Naive thymus-derived CD8-positive, alpha-beta T cell (primary cell): ENCODE data around the gene MYOF. TPM values are rescaled to one million over a fixed set of nuclear protein-coding genes. Genes with fewer than 3 reads are reported as not detected.

Experiments
- ATAC-seq, 2 donors: fragments of 150-1000 bp; cut with Tn5 transposase in 1 of 2; sonication (Bioruptor Pico), chemical (Tn5 transposase) in 1 of 2; 1 replicate in 1 of 2; 2 replicates in 1 of 2; pipeline ENCODE4 v1.10.0; 2021; ENCODE audit warnings: mild to moderate bottlenecking in 2 of 2, moderate library complexity in 2 of 2
- POLR2A ChIA-PET: fragments of 350-600 bp; sonication (Branson Sonifier 250); formaldehyde crosslinking; loops from one replicate; lab custom pipeline; 2021; ENCODE audit warnings: antibody characterized with exemption; lab: Charles Lee
- DNase-seq, 10 donors: peaks; one replicate each; pipeline versions ENCODE4 v3.0.0 to v3.0.0-alpha.2; 2020 to 2022
- H3K27ac Mint-ChIP-seq, 10 donors: one replicate each; pipeline ENCODE4 v1.8.0; 2020 to 2022; ENCODE audit warnings: mild to moderate bottlenecking in 10 of 10, mixed read lengths in 10 of 10, moderate library complexity in 4 of 10, inconsistent platforms in 1 of 10
- H3K27me3 Mint-ChIP-seq, 5 donors: one replicate each; pipeline ENCODE4 v1.8.0; 2021 to 2022; ENCODE audit warnings: mixed read lengths in 5 of 5
- H3K36me3 Mint-ChIP-seq, 3 donors: one replicate each; pipeline ENCODE4 v1.8.0; 2020 to 2022; ENCODE audit warnings: mixed read lengths in 3 of 3, mild to moderate bottlenecking in 2 of 3, inconsistent platforms in 1 of 3
- H3K4me1 Mint-ChIP-seq, 4 donors: one replicate each; pipeline ENCODE4 v1.8.0; 2021 to 2022; ENCODE audit warnings: mixed read lengths in 4 of 4
- H3K4me3 Mint-ChIP-seq, 10 donors: one replicate each; pipeline ENCODE4 v1.8.0; 2020 to 2022; ENCODE audit warnings: mild to moderate bottlenecking in 10 of 10, mixed read lengths in 10 of 10, moderate library complexity in 6 of 10, inconsistent platforms in 1 of 10
- H3K9me3 Mint-ChIP-seq, 9 donors: one replicate each; pipeline ENCODE4 v1.8.0; 2020 to 2022; ENCODE audit warnings: mixed read lengths in 9 of 9, mild to moderate bottlenecking in 3 of 9, inconsistent platforms in 1 of 9, moderate library complexity in 1 of 9
- polyA plus RNA-seq, 3 donors: library from polyadenylated mRNA; unstranded; fragments of 300-500 nt; fragmentation: Illumina TruSeq; gene quantifications; one replicate each; pipeline ENCODE4 v1.2.3, GENCODE V29; 2021
- total RNA-seq, 8 experiments: library from RNA in 2 of 8; stranded (reverse) in 2 of 8; gene quantifications; one replicate each; pipeline ENCODE4 v1.2.3 and lab custom pipeline; 2021 to 2026

MYOF gene, protein sequence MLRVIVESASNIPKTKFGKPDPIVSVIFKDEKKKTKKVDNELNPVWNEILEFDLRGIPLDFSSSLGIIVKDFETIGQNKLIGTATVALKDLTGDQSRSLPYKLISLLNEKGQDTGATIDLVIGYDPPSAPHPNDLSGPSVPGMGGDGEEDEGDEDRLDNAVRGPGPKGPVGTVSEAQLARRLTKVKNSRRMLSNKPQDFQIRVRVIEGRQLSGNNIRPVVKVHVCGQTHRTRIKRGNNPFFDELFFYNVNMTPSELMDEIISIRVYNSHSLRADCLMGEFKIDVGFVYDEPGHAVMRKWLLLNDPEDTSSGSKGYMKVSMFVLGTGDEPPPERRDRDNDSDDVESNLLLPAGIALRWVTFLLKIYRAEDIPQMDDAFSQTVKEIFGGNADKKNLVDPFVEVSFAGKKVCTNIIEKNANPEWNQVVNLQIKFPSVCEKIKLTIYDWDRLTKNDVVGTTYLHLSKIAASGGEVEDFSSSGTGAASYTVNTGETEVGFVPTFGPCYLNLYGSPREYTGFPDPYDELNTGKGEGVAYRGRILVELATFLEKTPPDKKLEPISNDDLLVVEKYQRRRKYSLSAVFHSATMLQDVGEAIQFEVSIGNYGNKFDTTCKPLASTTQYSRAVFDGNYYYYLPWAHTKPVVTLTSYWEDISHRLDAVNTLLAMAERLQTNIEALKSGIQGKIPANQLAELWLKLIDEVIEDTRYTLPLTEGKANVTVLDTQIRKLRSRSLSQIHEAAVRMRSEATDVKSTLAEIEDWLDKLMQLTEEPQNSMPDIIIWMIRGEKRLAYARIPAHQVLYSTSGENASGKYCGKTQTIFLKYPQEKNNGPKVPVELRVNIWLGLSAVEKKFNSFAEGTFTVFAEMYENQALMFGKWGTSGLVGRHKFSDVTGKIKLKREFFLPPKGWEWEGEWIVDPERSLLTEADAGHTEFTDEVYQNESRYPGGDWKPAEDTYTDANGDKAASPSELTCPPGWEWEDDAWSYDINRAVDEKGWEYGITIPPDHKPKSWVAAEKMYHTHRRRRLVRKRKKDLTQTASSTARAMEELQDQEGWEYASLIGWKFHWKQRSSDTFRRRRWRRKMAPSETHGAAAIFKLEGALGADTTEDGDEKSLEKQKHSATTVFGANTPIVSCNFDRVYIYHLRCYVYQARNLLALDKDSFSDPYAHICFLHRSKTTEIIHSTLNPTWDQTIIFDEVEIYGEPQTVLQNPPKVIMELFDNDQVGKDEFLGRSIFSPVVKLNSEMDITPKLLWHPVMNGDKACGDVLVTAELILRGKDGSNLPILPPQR (N-terminal part only)
- total RNA-seq (under 1 TPM in 1 of 2 experiments, not detected in 1; 0.11 TPM), polyA plus RNA-seq (not detected), total RNA-seq (lab: John Stamatoyannopoulos, UW) (0 to 11.1 (median 0.08) reads per million in 6 experiments)

DNA sequence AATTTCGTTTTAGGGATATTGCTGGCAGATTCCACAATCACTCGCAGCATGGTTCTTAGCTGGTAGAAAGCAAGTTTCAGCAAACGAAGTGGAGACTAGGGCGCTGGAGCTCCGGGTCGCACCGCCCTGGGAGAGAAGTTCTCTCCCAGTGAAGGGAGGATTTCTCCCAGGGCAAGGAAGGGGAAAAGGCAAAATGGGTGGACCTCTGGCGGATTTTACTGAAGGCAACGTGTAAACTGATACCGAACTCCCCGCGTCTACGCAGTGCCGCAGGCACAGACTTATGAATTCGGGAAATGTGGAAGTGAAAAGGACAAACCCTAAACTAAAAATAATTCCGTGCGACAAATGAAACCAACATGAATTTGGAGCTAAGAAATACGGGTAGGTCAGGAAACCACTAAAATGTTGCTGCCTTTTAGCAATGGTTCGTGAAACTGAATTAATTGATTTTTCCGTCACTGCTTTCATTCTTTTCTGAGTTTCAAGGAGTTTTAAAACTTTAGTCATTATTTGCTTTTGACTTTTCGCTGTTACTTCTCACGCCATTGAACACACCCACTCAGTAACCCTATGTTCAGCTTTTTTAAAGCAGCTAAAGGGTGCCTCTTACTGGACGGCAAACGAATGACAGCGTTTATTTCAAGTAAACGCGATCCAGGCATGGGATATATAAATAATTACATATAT is at the start of gene MYOF:
TSS of gene MYOF (minus strand) at position 190 of the 690 bp plus-strand sequence. CDS start at position 50, 140 bp downstream.
- POLR2A ChIA-PET = interaction anchor here (0.6 to 1.6 kb wide), 4 partner anchors 69 to 106 kb away, joined by 3 to 4 read pairs (median 3); no protein-coding TSS in a partner anchor
- Mint-ChIP-seq H3K4me1 (peaks cover 3 to 11% (median 7%) of the 10 kb centered on the region in 4 donors), H3K9me3 (no peaks in the 10 kb centered on the region), H3K27ac (peak within 1 kb of the TSS in 4 of 10 donors; percentile 0 to 81 (median 29)), H3K4me3 (peak within 1 kb of the TSS; percentile 75 to 96 (median 88)), H3K27me3 (peaks cover 21 to 41% (median 27%) of the 10 kb centered on the region in 5 donors), H3K36me3 (no peaks in the 10 kb centered on the region)
- ATAC-seq (peak; percentile 93 to 95), DNase-seq (peak in 9 of 10 donors; percentile 24 to 74 (median 55))

DNA sequence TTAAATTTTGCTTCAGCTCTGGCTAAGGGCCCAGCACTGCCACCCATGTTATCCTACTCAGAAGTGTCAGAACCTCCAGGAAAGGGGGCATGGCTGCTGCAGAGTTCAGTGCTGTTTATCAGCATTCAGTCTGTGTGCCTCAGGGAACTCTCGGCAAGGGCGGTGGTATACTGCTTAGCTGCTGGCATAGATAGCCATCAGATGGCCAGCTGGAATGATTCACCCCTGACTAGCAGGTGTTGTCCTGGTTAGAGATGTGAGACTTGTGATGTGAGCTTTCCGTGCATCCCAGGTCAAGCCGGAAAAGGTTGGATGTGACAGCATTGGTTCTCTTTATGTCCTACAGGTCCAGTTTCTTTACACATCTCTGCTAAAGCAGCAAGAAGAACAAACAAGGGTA is 36.4 kb upstream of the MYOF start:
- Mint-ChIP-seq H3K27me3 (peaks cover 0 to 11% (median 4%) of the 10 kb centered on the region in 5 donors), H3K9me3 (peaks cover 0 to 5% (median 0%) of the 10 kb centered on the region in 9 donors), H3K4me1 (peaks cover 0 to 9% (median 0%) of the 10 kb centered on the region in 4 donors), H3K4me3 (no peak overlapping the region), H3K36me3 (peaks cover 0 to 4% (median 0%) of the 10 kb centered on the region in 3 donors), H3K27ac (no peak overlapping the region)
- no peak for ATAC-seq
- DNase-seq = no peak
- POLR2A ChIA-PET = no interaction called here

DNA sequence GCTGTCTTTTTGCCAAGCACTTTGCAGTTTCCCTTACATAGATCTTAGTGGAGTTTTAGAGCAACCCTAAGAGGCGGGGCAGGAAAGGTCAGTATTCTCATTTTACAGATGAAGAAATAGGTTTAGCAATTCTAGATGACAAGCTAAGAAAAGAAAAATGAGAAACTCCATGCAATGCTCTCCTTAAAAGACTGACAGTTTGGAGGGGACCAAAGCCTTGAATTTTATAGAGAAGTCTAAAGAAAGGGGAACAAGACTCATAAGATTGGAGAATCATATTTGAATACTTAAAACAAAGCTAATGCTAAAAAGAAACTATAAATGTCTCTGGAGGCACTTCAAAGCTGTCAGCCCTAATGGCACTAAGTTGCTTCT is 33.9 kb upstream of the MYOF start:
- H3K4me3 Mint-ChIP-seq = no peak overlapping the region
- POLR2A ChIA-PET = no interaction called here
- no peak overlapping the region for H3K27ac Mint-ChIP-seq

DNA sequence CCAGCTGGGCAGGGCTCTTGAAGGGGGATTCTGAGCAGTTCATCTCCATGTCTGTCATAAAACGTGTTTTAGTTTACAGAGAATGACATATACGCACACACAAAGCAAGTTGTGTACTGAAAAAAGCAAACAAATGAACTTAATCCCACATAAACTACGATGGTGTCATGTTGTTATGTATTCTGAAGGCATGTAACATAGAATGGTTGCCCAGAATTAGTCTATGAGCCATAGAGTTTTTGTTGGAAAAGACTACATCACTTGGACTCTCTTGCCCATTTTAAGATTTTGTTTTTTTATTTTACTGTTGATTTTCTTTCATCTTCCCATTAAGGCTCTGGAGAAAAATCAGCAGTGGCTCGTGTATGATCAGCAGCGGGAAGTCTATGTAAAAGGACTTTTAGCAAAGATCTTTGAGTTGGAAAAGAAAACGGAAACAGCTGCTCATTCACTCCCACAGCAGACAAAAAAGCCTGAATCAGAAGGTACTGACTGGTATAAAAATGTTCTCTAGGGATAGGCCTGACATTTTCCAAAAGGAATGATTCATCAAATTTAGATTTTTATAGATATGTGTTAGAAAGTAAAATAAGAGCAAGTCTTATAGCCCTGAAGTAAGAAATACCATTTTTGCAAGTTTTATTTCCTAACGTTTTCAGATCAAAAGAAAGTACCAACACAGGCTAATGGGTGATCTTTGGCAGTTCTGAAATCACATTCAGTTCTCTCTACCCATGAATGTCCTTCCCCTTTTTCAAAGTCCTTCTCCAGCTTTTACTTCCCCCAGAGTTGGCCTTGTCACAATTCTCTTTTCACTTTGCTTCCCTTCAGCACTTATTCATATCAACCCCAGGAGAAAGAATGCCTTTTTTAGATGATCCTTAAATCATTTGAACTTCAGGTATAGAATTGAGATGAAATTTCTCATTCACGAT is 33.2 kb upstream of the MYOF start:
- Mint-ChIP-seq H3K9me3 (no peaks in the 10 kb centered on the region), H3K4me1 (peaks cover 0 to 9% (median 0%) of the 10 kb centered on the region in 4 donors), H3K4me3 (no peak overlapping the region), H3K36me3 (no peaks in the 10 kb centered on the region), H3K27me3 (peaks cover 0 to 1% (median 0%) of the 10 kb centered on the region in 5 donors), H3K27ac (no peak overlapping the region)
- DNase-seq (no peak), ATAC-seq (no peak)
- POLR2A ChIA-PET = no interaction called here

More for the DNA sequence above, 33.9 kb upstream of the MYOF start:
- Mint-ChIP-seq H3K36me3 (no peaks in the 10 kb centered on the region), H3K4me1 (peaks cover 0 to 9% (median 0%) of the 10 kb centered on the region in 4 donors), H3K27me3 (peaks cover 0 to 1% (median 0%) of the 10 kb centered on the region in 5 donors), H3K9me3 (peaks cover 0 to 3% (median 0%) of the 10 kb centered on the region in 9 donors)
- ATAC-seq = no peak
- no peak for DNase-seq

DNA sequence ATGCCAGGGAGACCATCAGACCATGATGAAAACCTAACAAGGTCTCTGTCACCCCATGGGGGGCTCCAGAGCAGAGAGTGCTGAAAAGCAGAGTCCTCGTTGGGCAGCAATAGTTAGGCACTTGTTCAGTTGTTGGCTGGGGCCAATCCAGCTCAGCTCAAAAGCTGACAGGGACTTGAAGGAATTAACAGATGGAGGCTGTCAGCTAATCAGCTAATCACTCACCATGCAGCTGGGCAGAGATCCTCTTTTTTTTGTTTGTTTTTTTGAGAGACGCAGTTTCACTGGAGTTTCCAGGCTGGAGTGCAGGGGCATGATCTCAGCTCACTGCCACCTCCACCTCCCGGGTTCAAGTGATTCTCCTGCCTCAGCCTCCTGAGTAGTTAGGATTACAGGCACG is 32.4 kb upstream of the MYOF start:
- H3K9me3 Mint-ChIP-seq = no peaks in the 10 kb centered on the region
- no peak for ATAC-seq
- peaks cover 0 to 3% (median 0%) of the 10 kb centered on the region in 5 donors for H3K27me3 Mint-ChIP-seq
- DNase-seq = no peak
- POLR2A ChIA-PET = no interaction called here
- peaks cover 0 to 9% (median 0%) of the 10 kb centered on the region in 4 donors for H3K4me1 Mint-ChIP-seq
- no peaks in the 10 kb centered on the region for H3K36me3 Mint-ChIP-seq
- H3K27ac Mint-ChIP-seq = no peak overlapping the region
- no peak overlapping the region for H3K4me3 Mint-ChIP-seq

DNA sequence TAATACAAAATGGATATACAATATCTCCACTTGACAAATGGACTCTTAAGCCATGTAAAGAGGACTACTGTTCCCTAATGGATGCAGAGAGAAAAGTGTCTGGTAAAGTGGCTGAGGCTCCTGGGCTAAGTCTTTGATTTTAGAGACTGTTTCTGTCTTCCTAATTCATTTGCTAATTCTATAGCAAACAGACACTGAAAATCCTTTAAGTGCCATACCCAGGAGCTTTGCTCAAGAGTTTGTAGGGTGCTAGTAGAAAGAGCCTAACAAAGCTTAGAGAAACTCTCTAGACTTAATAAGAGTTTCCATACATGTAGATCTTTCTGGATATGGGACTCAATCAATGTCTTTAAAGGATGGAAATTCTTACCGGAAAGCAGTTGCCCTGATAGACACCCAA is 31.0 kb upstream of the MYOF start:
- H3K4me1 Mint-ChIP-seq = peaks cover 0 to 9% (median 0%) of the 10 kb centered on the region in 4 donors
- H3K27ac Mint-ChIP-seq = no peak overlapping the region
- ATAC-seq = no peak
- POLR2A ChIA-PET = no interaction called here
- H3K4me3 Mint-ChIP-seq = no peak overlapping the region
- DNase-seq = no peak
- no peaks in the 10 kb centered on the region for H3K9me3 Mint-ChIP-seq
- peaks cover 0 to 3% (median 0%) of the 10 kb centered on the region in 5 donors for H3K27me3 Mint-ChIP-seq
- no peaks in the 10 kb centered on the region for H3K36me3 Mint-ChIP-seq

DNA sequence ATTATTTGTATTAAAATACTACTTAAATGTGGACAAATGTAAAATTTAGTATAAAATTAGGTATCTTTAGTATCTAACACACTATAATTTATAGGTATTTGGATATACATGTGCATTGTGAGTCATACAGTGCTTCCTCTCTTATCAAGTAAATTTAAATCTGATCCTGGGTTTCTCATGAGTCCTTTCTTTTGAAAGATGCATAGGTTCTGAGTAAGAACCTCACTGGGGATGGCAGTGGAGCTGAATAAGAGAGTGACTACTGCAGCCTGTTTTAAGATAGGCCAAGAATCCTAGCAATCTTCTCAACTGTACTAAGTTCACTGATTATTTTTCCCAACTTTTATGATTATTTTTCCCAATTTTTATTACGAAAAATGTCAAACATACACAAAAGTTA is 30.4 kb upstream of the MYOF start:
- Mint-ChIP-seq H3K4me1 (peaks cover 0 to 9% (median 0%) of the 10 kb centered on the region in 4 donors), H3K27ac (no peak overlapping the region), H3K9me3 (no peaks in the 10 kb centered on the region), H3K4me3 (no peak overlapping the region), H3K36me3 (no peaks in the 10 kb centered on the region), H3K27me3 (peaks cover 0 to 3% (median 0%) of the 10 kb centered on the region in 5 donors)
- POLR2A ChIA-PET = no interaction called here
- ATAC-seq = no peak
- DNase-seq = no peak

DNA sequence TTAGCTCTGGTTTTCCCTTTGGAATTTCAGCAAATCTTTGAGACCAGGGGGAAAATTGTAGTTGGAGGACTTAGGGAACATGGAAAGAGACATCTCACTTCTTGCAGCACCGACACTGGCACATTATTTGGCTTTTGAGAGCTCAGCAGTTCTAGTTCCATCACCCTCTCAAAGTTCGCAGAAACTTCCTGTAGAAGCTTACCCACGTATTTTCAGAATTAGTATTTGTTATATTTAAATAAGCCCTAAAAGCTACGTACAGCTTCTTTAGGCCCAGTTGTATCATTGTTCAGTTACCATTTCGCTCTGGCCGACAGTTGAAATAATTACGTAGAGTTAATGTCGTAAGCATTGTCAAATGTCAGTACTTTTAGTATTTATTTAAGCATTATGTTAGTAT is 27.7 kb upstream of the MYOF start:
- DNase-seq (no peak), ATAC-seq (no peak)
- no peaks in the 10 kb centered on the region for H3K9me3 Mint-ChIP-seq
- H3K27me3 Mint-ChIP-seq = peaks cover 0 to 3% (median 0%) of the 10 kb centered on the region in 5 donors
- peak overlapping the region in 1 of 10 donors; percentile 2 for H3K27ac Mint-ChIP-seq
- peaks cover 0 to 2% (median 0%) of the 10 kb centered on the region in 4 donors for H3K4me1 Mint-ChIP-seq
- H3K36me3 Mint-ChIP-seq = no peaks in the 10 kb centered on the region
- no peak overlapping the region for H3K4me3 Mint-ChIP-seq
- POLR2A ChIA-PET = no interaction called here

DNA sequence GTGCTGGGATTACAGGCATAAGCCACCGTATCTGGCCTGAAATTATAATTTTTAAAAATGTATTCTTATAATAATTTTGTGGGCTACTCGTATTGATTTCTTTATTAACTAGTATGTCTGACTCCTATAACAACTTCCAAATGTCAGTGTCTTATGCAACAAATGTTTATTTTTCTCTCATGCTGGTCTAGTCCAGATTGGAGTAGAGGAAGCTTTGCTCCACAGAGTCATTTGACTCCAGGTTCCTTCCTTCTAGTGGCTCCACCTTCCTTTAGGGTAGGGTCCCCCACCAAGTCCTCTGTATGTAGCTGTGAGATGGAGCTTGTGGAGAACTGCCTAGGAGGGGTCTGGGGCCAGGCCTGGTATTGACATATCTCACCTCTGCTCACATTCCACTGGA is 22.9 kb upstream of the MYOF start:
- no peaks in the 10 kb centered on the region for H3K4me1 Mint-ChIP-seq
- DNase-seq (no peak), ATAC-seq (no peak)
- H3K27me3 Mint-ChIP-seq = no peaks in the 10 kb centered on the region
- H3K9me3 Mint-ChIP-seq = no peaks in the 10 kb centered on the region
- H3K36me3 Mint-ChIP-seq = no peaks in the 10 kb centered on the region
- peak overlapping the region in 1 of 10 donors; percentile 57 for H3K27ac Mint-ChIP-seq
- POLR2A ChIA-PET = interaction anchor here (1.0 kb wide), 1 partner anchor 9 kb away, joined by 3 read pairs; the partner anchor contains the start of gene CEP55
- H3K4me3 Mint-ChIP-seq = no peak overlapping the region

DNA sequence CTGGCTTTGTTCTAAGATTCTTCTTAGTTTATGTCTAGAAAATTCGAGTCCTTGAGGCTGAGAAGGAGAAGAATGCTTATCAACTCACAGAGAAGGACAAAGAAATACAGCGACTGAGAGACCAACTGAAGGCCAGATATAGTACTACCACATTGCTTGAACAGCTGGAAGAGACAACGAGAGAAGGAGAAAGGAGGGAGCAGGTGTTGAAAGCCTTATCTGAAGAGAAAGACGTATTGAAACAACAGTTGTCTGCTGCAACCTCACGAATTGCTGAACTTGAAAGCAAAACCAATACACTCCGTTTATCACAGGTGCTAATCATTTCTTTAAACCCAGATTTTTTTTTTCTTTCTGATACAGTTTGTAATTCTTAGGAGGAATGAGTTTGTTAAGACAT is 20.9 kb upstream of the MYOF start:
- no peaks in the 10 kb centered on the region for H3K36me3 Mint-ChIP-seq
- peaks cover 0 to 2% (median 1%) of the 10 kb centered on the region in 4 donors for H3K4me1 Mint-ChIP-seq
- POLR2A ChIA-PET = no interaction called here
- peak overlapping the region in 1 of 10 donors; percentile 14 for H3K27ac Mint-ChIP-seq
- ATAC-seq (no peak), DNase-seq (no peak)
- no peaks in the 10 kb centered on the region for H3K9me3 Mint-ChIP-seq
- H3K27me3 Mint-ChIP-seq = no peaks in the 10 kb centered on the region
- H3K4me3 Mint-ChIP-seq = peak overlapping the region in 2 of 10 donors; percentile 10 to 42

DNA sequence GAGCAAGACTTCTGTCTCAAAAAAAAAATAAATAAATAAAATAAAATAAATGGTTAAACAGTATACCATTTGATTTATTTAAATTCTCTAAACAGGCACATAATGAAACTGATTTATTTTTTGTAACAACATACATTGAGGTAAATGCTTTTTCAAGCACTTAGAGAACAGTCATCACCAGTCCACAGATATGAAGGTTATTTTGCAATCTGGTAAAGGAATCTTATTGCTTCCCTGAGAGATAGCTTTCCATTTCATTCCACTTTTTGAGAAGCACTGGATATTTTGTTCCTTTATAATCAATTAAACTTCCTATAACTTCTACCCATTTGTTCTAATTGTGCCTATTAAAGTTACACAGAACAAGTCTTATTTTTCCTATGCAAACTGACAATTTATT is 19.5 kb upstream of the MYOF start:
- Mint-ChIP-seq H3K27ac (no peak overlapping the region), H3K4me1 (peaks cover 0 to 9% (median 7%) of the 10 kb centered on the region in 4 donors), H3K36me3 (no peaks in the 10 kb centered on the region), H3K4me3 (no peak overlapping the region), H3K27me3 (no peaks in the 10 kb centered on the region), H3K9me3 (no peaks in the 10 kb centered on the region)
- no peak for ATAC-seq
- no peak for DNase-seq
- POLR2A ChIA-PET = no interaction called here
